ENCODE data around the gene PKP1.

GRCh38 chr1:201266276-201266675 lies 17.0 kb upstream of the PKP1 start:
- TF ChIP-seq CTCF (IDR thresholded peaks at IDR 0.05; ENCODE audit: insufficient read depth, low read length, poor library complexity, severe bottlenecking) (no peak), EZH2phosphoT487 (conservative IDR thresholded peaks at IDR 0.05; ENCODE audit: low read length) (no peak)
